Stimulated activated CD4-positive, alpha-beta T cell treated with anti-CD3 and anti-CD28 coated beads, Interleukin-1b, Interleukin-23, amount 100 ng/mL, for 48 hours (primary cell): ENCODE measurements around the gene WFIKKN1.

Experiments
- DNase-seq: peaks from one replicate; pipeline ENCODE4 v3.0.0-alpha.2; 2020

WFIKKN1 gene

DNA sequence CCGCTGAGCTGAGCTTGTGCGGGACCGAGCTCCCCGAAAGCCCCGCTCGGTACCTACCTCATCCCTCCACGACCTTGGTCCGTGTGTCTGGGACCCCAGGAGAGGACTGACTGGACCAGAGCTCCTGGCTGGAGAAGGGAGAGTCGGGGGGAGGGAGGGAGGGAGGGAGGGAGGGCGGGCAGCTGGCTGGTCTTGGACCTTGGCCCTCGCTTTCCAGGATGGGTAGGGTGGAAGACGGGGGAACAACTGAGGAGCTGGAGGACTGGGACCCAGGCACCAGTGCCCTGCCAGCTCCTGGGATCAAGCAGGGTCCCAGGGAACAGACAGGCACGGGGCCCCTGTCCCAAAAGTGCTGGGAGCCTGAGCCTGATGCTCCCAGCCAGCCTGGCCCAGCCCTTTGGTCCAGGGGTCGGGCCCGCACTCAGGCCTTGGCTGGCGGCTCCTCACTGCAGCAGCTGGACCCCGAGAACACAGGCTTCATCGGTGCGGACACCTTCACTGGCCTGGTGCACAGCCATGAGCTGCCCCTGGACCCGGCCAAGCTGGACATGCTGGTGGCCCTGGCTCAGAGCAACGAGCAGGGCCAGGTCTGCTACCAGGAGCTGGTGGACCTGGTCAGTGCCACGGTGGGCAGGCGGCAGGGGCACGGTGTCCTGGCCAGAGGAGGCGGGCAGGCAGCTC is 45.2 kb downstream of the WFIKKN1 start:
- DNase-seq, result no peak

DNA sequence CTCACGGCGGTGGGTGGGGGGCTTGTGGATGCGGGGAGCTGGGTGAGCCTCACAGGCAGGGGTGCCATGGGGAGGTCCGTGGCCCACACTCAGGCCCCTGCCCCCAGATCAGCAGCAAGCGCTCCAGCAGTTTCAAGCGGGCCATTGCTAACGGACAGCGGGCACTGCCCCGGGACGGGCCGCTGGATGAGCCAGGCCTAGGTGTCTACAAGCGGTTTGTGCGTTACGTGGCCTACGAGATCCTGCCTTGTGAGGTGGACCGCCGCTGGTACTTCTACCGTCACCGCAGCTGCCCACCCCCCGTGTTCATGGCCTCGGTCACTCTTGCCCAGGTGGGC is 45.7 kb downstream of the WFIKKN1 start:
- DNase-seq, result no peak

DNA sequence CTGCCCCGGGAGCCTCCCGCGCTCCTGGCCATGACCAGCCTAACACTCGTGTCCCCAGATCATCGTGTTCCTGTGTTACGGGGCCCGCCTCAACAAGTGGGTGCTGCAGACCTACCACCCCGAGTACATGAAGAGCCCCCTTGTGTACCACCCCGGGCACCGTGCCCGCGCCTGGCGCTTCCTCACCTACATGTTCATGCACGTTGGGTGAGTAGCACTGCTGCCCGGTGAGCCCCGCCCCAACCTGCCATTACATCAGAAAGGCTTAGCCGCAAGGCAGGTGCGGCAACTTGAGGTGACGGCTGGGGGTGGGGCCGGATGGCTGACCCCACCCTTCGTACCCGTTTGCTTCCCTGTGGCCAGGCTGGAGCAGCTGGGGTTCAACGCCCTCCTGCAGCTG is 46.1 kb downstream of the WFIKKN1 start:
- no peak for DNase-seq

DNA sequence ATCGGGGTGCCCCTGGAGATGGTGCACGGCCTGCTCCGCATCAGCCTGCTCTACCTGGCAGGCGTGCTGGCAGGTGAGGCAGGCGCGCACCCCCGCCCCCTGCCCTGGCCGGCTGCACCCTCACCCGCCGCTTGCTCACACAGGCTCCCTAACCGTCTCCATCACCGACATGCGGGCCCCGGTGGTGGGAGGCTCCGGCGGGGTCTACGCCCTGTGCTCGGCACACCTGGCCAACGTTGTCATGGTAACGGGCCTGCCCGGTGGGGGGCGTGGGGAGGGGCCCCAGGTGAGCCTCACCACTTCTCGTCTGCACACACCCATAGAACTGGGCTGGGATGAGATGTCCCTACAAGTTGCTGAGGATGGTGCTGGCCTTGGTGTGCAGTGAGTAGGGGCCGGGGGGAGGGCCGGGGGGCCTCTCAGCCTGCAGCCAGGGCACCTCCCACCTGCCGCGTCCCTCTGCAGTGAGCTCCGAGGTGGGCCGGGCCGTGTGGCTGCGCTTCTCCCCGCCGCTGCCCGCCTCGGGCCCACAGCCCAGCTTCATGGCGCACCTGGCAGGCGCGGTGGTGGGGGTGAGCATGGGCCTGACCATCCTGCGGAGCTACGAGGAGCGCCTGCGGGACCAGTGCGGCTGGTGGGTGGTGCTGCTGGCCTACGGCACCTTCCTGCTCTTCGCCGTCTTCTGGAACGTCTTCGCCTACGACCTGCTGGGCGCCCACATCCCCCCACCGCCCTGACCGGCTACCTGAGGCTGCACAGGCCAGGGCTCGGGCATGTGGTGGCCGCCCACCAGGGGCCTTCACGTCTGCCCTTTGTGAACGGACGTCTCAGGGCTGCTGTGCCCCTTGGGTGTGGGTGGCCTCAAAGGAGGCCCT is 46.8 kb downstream of the WFIKKN1 start:
- no peak for DNase-seq

DNA sequence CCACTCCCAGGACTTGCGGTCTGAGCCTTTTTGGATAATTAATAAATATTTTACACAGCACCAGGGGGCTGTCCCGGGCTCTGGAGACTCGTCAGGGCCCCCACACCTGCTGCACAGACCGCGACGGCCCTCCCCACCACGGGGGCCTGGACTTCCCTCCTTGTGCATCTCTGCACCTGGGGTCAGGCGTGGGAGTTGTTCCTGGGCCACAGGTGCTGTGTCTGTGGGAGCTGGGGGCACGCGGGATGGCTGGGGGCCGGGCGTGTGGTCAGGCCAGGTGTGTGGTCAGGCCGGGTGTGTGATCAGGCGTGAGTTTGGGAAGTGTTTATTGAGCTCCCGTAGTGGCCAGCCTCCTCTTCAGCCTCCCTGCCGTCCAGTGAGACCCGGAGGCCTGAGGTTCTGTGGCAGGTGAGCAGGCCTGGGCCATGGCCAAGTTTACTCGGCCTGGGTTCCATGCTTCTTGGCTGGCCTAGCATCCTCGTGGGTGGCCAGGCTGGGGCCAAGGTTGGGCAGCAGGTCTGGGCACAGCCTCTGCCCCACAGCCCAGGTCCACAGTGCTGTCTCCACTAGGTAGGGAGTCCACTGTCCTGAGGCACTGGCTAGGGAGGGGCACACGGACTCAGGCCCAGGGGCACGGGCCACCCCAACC is 47.5 kb downstream of the WFIKKN1 start:
- DNase-seq, result no peak

DNA sequence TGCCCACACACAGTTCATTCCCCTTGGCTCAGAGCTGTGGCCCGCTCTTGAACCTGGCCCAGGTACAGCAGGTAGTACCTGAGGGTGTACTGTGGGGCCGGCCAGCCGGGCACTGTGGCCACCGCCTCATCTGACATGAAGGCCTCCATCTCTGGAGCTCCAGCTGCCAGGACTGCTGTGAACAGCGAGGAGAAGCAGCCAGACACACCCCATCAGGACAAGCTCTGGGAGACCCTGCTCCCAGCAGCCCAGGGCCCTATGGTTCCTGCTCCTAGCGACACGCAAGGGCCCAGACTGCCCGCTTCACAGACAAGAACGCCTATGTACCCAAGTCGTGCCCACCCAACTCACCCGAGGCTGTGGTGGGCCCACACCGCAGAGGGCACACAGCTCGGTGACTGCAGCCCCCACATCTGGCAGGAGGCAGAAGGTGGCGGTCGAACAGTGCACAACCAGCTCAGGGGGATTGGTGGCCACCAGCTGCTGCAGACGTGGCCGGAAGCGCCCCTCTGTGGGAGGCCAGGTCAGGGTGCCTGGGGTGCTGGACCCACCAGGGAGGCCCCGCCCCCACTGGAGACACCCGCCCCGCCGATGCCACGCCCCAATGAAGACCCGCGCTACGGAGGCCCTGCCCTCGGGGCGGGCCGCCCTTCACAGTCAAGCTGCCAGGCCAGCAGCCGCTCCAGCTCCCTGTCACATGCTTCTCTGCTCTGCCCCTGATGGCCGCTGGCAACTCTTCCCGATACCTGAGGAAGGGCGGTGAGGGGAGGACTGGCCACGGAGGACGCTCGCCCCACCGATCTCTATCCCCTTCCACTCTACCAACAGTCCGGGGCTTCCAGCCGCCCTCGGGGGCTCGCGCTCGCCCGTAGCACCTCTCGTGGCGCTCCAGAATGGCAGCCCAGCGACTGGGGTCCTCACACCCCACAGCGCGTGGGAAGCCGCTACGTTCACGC is 48.4 kb downstream of the WFIKKN1 start:
- DNase-seq, result peak; percentile 53

DNA sequence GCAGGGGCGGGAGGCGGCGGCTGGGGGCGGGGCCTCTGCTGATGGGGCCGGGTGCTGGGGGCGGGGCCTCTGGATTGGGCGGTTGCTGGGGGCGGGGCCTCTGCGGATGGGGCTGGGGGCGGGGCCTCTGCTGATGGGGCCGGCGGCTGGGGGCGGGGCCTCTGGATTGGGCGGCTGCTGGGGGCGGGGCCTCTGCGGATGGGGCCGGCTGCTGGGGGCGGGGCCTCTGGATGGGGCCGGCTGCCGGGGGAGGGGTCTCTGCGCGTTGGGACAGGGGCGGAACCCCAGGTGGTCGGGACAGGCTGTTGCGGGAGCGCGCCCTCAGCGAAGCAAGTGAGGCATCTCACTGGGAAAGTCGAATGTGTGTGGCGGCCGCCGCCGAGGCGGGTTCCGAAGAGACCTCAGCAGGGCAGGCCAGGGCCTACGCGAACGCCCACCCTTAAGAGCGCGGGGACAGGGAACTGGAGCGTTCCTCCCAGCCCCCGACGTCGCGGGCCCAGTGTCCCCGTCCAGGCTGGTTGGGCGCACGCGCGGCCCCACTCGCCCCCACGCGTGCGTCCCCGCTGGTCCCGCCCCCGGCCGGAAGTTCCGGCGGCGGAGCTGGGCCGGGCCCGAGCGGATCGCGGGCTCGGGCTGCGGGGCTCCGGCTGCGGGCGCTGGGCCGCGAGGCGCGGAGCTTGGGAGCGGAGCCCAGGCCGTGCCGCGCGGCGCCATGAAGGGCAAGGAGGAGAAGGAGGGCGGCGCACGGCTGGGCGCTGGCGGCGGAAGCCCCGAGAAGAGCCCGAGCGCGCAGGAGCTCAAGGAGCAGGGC is 49.2 kb downstream of the WFIKKN1 start, which contains the start of gene STUB1:
STUB1 (plus strand) TSS at position 597 of the 811 bp plus-strand sequence; CDS start at position 713, 116 bp downstream.
- peak; percentile 92 for DNase-seq

GRCh38 chr16:680625-680945 is 49.8 kb downstream of the WFIKKN1 start:
- DNase-seq, result no peak

GRCh38 chr16:680967-681745 is 50.4 kb downstream of the WFIKKN1 start:
- DNase-seq, result no peak

DNA sequence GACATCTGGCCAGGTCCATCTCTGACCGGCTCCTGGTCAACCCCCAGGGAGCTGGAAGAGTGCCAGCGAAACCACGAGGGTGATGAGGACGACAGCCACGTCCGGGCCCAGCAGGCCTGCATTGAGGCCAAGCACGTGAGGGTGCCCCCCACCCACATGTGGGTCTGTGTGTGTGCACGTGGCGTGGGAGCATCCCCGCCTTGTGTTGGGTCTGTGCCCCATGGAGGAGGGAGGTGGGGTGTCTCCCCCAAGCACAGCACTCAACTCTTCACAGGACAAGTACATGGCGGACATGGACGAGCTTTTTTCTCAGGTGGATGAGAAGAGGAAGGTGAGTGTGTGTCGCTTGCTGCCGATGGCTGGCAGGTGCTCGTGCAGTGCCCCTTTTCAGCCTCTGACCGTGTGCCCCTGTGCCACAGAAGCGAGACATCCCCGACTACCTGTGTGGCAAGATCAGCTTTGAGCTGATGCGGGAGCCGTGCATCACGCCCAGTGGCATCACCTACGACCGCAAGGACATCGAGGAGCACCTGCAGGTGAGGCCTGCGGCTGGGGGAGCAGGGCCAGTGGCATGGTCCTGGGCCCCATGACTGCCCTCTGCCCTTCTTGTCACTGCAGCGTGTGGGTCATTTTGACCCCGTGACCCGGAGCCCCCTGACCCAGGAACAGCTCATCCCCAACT is 51.1 kb downstream of the WFIKKN1 start:
- no peak for DNase-seq

- no peak for DNase-seq
Measured at GRCh38 chr16:682493-683395, 52.0 kb downstream of the WFIKKN1 start.

DNA sequence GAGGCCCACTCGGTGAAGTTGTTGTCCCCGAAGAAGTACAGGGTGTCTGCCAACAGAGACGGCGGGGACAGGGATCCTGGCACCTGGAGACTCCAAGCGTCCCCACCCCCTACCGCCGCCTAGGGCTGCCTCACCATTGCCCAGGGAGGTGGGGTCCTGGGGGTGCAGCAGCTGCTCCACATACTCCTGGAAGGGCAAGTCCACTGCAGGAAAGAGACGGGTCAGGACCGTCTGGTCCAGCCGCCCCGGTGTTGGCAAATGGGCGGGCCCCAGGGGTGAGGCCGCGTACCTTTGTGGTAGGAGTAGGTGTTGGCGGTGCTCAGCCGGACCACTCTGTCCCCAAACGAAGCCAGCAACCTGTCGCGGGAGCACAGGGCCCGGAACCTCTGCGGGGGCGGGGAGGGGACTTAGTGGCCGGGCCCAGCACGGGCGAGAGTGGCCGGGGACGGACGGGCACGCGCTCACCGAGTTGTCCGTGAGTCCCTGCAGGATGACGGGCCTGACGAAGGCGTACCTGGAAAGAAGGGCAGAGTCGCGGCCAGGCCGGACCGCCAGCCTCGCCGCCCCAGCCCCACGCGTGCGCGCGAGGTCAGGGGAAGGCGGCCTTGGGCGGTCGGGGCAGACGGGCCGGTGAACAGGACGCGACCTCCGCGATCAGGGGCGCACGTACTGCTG is 52.7 kb downstream of the WFIKKN1 start:
- DNase-seq, result no peak
